ENCODE results near the gene LRRC43.
"Not testable (repeated sequence)": the region's sequence is repeated elsewhere in the genome, so short reads cannot be mapped to it uniquely, and the experiment has no call there.

The LRRC43 gene

DNA sequence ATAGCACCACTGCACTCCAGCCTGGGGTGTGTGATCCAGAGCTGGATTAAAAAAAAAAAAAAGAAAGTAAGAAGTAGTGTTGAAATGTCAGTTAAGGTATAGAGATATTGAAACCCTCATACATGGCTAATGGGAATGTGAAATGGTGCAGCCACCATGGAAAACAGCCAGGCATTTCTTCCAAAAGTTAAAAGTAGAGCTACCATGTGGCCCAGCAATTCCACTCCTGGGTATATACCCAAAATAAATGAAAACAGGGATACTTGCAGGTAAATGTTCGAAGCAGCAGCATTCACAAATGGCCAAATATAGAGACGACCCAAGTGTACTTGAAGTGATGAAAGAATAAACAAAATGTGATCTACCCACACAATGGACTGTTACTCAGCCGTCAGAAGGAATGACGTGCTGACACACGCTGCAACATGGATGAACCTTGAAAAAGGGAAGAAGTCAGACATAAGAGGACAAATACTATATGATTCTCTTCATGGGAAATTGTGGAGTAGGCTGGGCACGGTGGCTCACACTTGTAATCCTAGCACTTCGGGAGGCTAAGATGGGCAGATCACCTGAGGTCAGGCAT is 24.1 kb upstream of the LRRC43 start:
- DNase-seq (ENCODE audit: low spot score), result no peak

DNA sequence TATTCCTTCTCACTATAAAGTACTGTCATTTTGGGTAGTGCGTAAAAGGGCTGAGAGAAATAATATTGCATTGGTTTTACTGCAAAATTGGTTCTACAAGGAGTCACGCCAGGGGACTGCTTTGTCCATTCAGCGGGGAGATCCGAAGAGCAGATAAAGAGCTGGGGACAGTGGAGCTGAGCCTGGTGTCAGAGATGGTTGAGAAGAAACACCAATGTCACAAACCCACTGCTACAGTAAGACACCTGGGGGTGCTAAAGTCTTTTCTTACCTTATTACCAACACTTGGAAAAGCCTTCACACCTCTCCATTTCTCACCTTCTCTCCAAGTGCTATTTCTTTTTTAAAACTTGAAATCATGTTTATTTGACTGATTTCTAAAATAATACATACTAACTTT is 23.0 kb upstream of the LRRC43 start:
- DNase-seq (ENCODE audit: low spot score), result no peak

DNA sequence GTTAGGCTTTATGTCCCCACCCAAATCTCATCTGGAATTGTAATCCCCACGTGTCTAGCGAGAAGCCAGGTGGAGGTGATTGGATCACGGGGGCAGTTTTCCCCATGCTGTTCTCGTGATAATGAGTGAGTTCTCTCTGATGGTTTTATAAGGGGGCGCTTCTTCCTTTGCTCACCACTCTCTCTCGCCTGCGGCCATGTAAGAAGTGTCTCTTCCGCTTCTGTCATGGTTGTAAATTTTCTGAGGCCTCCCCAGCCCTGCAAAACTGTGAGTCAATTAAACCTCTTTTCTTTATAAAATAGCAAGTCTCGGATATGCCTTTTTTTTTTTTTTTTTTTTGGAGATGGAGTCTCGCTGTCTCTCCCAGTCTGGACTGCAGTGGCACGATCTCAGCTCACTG is 22.2 kb upstream of the LRRC43 start:
- no peak for DNase-seq (ENCODE audit: low spot score)

DNA sequence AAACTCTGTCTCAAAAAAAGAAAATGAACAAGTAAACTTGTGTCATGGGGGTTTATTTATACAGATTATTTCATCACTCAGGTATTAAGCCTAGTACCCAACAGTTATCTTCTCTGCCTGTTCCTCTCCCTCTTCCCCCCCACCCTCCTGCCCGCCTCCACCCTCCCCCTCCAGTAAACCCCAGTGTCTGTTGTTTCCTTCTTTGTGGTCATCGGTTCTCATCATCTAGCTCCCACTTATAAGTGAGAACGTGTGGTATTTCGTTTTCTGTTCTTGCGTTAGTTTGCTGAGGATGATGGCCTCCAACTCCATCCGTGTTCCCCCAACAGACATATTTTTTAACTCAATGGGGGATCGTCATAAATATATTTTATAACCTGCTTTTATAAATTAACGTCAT is 21.2 kb upstream of the LRRC43 start:
- no peak for DNase-seq (ENCODE audit: low spot score)

DNA sequence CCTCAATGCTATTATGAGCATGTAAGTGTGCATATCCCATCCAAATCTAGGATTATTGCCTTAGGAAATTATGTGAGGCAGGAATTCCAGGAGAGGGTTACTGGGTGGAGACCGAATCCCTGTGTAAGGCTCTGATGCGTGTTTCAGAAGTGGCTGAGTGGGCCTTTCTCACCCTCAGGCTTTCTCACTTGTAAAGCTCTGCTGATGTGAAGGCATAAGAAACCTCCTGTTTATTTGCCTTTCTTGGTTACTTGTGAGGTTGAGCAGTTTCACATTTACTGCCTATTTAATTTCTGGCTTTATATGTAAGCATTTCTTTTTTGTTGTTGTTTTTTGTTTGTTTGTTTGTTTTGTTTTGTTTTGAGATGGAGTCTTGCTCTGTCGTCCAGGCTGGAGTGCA is 19.9 kb upstream of the LRRC43 start:
- DNase-seq (ENCODE audit: low spot score), result no peak

DNA sequence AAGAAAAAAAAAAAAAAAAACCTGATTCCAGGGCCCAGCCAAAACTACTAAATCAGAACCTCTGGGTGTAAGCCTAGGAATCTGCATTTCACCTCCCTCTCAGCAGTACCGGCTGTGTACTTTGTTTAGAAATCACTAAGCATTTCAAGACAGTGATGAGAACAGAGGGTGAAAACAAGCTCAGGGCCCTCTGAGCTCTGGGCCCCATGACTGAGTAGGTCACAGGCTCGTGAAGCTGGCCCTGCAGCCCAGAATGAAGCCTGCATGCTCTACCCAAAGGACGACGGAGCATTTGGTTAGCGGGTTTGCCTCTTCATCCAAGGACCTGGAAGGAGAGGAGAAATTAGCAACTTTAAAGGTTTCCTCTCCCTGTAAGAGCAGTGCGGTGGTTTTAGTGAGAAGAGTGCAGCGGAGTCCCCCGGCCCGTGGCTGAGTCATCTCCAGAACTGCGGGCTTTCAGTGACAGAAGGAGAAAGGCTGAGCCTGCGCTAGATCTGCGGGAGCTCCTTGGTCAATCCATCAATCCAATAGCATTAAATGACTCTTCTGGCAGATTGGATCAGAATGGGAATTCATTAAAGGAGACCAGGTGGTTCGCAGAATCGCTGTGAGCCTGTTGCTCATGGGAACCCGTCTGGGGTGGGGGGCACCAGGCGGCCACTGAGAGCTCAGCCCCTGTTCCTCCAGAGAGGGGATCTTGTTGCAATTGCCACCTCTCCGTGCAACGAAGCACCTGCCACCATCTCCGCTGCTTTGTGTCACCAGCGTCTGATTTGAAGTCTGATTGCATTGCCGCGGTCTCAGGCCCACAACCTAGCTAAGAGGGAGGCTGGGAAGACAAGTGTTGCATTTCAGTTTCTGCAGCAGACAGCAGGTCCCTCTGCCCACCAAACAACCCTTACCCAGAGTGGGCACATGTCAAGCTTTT is 16.2 kb upstream of the LRRC43 start:
- no peak for DNase-seq (ENCODE audit: low spot score)

DNA sequence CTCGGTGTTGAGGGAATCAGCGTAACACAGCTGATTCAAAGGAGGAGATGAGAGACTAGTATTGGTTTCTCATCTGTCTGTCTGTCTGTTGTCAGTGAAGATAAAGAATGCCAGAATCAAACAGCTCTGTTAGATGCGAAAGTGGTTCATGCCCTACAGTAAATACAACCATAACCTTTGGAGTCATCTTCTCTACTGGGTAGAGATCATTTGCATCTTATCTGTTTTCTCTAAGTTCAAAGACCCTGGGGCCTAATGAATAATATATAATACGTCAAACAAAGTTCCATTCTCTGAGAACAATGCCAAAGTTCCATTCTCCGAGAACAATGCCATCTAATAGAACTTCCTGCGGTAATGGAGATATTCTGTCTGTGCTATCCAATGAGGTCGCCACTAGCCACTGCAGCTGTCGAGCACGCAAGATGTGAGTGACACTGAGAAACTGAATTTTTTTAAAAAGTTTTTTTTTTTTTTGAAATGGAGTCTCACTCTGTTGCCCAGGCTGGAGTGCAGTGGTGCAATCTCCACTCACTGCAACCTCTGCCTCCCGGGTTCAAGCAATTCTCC is 15.5 kb upstream of the LRRC43 start:
- no peak for DNase-seq (ENCODE audit: low spot score)

DNA sequence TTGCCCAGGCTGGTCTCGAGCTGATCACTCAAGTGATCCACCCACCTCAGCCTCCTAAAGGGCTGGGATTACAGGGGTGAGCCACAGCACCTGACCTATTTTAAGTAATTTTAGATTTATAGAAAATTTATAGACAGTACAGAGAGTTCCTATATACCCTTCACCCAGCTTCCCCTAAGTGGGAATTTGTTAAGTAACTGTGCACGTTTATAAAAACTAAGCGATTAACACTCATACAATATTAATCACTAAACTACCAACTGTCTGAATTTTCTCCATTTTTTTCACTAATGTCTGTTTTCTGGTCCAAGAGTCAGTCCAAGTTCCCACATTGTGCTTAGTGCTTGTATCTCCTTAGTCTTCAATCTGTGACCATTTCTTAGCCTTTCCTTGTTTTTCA is 14.4 kb upstream of the LRRC43 start:
- DNase-seq (ENCODE audit: low spot score), result no peak

DNA sequence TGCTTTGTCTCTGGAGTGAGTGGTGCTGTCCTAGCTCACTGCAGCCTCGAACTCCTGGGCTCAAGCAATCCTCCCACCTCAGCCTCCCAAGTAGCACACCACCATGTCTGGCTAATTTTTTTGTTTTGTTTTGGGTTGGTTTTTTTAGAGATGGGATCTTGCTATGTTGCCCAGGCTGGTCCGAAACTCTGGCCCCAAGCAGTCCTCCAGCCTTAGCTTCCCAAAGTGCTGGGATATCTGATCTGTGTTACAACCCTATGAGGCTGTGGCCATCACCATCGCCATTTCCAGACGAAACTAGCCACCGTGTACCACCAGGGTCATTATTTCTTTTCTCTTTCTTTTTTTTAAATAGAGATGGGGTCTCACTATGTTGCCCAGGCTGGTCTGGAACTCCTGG is 11.5 kb upstream of the LRRC43 start:
- no peak for DNase-seq (ENCODE audit: low spot score)

DNA sequence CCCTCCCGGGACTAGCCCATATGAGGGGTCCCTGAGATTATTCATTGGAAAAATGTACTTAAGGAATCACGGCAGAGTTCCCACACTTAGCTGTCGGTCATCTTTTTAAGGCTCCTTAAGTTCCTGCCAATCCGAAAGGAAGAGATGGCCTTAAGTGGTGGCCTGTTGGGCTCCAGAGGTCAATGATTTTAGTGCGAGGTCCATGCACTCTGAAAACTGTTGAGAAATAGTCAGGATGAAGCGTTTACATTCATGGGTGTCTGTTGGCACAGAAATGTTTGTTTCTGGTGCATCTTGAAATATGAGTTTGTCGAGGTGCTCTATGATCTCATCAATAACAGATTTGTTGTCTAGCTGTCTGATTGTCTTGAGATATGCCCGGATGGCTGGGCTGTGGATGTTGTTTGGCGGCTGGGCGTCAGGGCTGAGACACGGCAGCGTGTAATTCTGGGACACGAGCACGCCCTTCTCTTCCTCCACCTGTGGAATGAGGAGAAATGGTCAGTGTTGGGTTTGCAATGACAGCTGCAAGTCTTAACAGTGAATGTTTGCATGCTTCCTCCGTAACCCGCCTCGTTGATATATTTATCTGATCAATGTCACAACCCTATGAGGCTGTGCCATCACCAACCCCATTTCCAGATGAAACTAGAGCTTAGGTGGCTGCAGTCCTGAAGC is 10.5 kb upstream of the LRRC43 start:
- no peak for DNase-seq (ENCODE audit: low spot score)

DNA sequence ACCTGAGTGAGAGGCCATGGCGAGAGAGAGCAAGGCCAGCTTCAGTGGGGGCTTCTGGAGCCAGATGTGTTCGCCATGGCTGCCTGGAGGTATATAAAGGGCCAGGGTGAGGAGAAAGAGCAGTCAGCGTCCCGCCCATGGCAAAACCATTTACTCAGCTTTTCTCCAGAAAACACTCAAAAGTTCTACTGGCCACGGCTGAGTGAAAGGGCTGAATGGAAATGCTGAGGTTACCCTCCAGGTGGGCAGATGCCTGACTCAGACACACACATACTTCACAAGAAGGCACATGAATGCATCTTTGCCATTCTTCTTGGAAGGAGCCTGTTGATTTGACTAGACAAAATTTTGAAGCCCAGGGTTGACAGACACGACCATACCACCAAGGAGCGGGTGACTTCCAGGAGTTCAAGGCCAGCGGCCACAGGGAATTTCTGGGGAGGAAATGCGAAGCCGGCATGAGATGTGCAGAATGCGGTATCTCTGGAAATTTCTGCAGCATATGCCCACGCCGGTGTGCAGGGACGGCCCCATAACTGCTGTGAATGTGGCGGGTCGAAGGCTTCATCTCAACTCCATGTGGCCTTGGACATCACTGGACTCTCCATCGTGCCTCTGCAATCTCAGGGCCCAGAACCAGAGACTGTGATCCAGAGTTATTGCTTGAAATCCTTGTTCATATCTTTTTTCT is 8.6 kb upstream of the LRRC43 start, which contains the start of gene IL31:
Gene IL31, minus strand, starts transcription at position 67 of the 691 bp plus-strand sequence. Its CDS starts 49 bp downstream, at position 18.
- no peak for DNase-seq (ENCODE audit: low spot score)

DNA sequence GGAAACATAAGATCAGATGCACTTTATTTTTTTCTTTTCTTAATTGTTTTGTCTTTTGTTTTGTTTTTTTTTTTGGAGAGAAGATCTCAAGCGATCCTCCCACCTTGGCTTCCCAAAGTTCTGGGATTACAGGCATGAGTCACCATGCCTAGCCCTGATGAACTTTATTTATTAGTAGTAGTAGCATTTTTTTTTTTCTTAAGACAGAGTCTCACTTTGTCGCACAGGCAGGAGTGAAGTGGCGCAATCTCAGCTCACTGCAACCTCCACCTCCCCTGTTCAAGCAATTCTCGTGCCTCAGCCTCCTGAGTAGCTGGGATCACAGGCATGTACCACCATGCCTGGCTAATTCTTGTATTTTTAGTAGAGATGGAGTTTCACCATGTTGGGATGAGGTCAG is 6.5 kb upstream of the LRRC43 start:
- DNase-seq (ENCODE audit: low spot score), result not testable (repeated sequence)

DNA sequence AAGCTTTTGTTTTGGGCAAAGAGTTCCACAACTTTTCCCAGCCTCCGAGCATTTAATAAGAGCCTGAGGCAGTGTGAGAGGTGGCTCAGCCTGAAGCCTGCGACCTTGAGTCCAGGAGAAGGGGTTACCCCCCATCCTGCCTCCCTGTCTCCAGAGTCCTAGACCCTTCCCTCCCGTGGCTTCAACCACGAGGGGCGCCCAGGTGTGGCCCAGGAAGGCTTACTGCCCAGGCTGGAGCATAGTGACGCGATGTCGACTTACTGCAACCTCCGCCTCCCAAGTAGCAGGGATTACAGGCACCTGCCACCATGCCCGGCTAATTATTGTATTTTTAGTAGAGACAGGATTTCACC is 641 bp downstream of the LRRC43 start:
- no peak for DNase-seq (ENCODE audit: low spot score)

DNA sequence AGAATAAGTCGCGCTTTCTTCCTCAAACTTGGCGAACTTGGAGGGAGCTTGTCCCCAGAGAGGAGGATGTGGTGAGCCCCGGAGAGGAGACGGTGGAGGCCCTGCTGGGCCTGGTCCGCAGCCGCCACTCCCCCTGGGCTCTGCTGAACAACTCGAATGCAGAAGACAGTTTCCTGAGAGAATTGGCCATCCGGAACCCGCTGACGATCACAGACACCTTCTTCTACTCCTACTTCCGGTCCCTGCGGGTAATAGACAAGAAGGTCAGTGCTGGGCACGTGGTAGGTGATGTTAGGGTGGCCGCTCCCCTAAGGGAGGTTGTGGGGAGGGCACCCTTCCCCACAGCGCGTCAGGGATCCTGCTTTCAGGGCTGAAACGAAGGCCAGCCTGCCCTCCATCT is 1.6 kb downstream of the LRRC43 start:
- no peak for DNase-seq (ENCODE audit: low spot score)

DNA sequence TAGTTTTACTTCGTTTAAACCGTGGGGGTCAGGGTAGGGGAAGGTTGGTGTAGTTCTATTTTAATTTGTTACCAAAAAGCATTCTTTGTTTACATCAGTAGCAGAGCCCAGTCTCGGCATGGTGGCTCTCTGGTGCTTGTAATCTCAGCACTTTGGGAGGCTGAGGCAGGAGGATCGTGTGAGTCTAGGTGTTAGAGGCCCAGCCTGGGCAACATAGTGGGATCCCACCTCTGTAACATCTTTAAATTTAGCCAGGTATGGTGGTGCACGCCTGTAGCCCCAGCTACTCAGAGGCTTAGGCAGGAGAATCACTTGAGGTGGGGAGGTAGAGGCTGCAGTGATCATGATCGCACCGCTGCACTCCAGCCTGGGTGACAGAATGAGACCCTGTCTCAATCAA is 2.2 kb downstream of the LRRC43 start:
- DNase-seq (ENCODE audit: low spot score), result no peak

DNA sequence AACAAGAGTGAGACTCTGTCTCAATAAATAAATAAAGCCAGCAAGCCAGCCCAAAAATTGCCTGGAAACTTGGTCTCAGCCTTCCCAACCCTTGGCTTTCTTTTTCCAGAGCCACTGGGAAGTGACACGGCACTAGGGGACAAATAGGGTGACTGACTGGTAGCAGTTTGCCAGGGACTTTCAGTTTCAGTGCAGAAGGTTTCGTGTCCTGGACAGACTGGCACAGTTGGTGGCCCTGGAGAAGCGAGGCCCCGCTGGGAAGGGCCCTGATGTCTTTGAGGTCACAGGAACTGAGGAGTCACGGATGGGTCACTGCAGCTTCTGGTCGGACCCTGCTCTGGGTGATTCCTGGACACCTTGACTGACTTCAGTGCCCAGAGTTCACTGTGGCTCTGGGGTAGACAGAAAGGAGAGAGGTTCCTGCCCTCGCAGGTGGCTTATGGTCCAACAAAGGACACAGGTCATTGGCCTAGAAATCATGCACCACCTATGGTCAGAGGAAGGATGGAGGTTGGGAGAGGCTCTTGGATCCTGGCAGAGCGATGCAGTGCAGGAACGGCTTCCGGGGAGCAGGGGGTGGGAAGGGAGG is 2.7 kb downstream of the LRRC43 start:
- no peak for DNase-seq (ENCODE audit: low spot score)

DNA sequence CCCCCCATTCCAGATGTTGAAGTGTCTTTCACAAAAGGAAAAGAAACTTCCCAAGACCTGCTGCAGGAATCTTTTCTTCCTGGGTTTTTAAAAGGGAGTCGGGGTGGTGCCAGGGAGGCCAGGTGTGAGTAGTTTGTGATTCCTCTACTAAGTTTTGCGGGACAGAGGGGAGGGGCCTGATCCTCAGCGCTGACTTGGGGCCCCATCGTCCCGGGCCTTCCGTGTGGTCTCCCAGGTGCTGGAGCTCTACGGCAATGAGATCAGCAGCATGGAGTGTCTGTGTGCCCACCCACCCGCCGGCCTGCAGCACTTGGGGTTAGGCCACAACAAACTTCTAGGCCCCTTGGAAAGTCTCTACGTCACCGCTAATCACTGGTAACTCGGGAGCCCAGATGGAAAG is 4.5 kb downstream of the LRRC43 start:
- no peak for DNase-seq (ENCODE audit: low spot score)

DNA sequence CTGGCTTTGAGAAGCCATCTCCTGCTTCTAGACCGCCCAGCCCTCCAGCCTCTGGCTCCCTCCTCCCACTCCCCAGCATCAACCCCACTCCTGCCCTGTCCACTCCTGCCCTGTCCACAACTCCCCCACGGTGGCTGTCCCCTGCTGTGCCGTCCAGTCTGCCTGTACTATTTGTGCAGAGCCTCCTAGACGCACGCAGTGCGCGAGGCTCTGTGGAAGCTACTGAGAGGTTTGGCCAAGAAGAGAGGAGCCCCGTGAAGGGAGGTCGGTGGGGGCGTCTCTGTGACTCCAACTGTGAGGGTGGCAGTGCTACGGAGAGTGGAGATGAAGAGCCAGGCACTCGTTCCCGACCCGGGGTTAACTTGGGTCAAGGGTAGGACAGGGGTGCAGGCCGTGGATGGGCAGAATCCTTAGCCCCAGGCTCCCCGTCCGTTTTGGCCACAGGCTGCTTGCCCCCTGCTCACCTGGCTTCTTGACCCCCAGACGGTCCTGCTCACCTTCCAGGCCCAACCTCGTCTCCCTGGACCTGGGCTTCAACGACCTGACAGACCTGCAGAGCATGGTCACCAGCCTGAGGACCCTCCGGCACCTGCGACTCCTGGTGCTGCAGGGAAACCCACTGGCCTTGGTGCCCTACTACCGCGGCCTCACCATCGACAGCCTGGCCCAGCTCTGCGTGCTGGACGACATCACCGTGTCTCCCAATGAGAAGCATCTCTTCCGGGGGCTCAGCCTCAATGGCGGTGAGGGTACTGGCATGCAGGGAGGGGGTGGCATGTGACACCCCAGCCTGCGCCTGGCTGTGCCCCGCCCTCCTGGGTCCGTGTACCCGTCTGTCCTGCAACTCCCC is 6.9 kb downstream of the LRRC43 start:
- no peak for DNase-seq (ENCODE audit: low spot score)

DNA sequence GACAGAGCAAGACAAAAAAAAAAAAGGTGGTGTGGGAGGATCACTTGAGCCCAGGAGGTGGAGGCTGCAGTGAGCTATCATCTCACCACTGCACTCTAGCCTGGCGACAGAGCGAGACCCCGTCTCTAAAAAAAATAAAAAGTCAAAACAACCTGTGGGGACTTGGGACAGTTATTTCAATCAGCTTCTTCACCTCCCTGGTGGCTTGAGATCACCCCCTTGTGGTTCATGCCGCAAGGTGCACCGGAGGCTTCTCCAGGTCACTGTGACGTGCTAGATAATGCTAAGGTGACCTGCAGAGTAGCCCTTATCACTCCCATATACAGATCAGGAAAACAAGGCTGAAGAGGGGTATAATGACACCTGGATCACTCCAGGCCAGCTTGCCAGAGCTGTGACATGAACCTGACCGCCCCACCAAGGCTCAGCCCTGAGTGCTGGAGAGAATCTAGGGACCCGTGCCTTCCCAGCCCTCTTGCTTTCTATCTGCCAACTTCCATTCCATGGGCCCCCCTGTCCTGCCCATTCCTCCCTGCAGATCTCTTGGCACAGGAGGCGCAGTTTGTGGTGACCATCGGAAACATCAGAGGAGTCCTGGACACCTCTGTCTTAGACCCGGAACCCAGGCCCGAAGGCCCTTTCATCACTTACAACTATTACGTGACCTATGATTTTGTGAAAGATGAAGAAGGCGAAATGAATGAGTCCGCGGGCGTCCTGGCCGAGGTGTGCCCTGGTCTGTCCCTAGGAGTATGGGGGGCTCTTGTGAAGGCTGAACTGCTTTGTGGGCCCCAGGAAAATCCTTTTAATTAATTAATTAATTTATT is 8.1 kb downstream of the LRRC43 start:
- peak; percentile 89 for DNase-seq (ENCODE audit: low spot score)

DNA sequence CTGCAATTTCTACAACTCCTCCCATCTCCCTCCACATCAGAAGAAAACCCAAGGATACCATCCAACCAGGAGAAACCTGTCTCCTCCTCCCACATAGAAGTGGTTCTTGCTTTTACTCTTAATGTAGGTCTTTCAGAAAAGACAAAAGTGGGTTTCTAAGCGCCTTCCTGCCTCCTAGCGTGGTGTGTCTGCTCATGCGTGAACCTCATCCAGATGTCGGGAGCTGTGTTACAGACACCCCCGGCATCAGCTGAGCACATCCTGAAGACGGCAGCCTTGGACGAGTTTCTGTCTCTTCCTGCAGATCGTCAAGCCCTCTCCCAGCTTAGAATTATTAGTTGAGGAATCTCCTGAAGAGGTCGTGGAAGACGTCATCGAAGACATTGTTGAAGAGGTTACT is 9.5 kb downstream of the LRRC43 start:
- DNase-seq (ENCODE audit: low spot score), result no peak
